T-helper 2 cell treated with Interferon-gamma antibody and Interleukin-4, amounts not matched to agents 100 ng/mL and 5 ng/mL, for 36 hours (primary cell): ENCODE data around the gene CALM1. TPM values are rescaled to one million over a fixed set of nuclear protein-coding genes. Genes with fewer than 3 reads are reported as not detected.

Experiments
- intact Hi-C: fragments of 100-400 bp; cut with micrococcal nuclease; formaldehyde crosslinking; loops from one replicate; pipeline ENCODE4 v1.15.1; 2023
- total RNA-seq: library from RNA; stranded (reverse); gene quantifications from 2 replicates; pipeline ENCODE4 v1.2.3, GENCODE V29; 2022

Gene CALM1
- total RNA-seq, 1 donor from 2014 or later, result 812 TPM

GRCh38 chr14:90383126-90383730 is 13.6 kb upstream of the CALM1 start:
- intact Hi-C loops, result loop anchor here (1.0 to 10.0 kb wide), 10 partner anchors 14 to 862 kb away; partner anchors contain the start of genes CALM1, GPR68, NRDE2 and PSMC1

DNA sequence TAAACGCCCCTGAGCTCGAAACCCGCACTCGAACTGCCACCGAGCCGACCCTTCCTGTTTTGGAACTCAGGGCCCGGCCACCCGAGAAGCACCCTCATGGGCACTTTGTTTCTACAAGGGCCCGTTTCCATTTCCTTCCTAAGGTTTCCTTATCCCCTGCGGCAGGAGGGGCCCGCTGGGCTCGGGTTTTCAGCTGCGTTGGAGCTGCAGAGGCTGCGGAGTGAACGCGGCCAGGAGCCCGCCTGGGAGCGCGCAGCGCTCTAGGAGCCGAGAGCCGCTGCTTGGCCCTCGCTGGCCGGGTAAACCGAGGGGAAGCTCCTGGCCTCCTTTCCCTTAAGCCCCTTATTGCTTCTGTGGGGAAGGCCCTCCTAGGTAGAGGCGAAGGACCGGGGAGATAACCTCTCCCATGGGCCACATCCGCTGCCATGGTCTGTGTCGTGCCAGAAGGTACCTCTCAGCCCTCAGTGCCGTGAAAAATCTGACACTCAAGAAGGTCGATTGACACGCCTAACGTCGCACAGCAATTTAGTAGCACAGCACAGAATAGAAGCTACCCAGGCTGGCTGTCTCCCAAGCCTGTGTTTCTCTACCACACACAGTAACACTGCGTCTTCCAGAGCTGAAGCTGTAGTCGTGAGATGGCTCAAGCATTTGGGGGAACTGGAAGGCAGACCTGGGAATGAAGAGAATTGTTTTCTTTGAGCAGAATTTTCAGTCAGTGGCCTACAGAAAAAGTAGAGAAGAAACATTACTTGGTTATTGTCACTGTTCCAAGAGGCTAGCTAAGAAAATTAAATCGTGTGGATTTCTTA is 12.9 kb upstream of the CALM1 start:
- intact Hi-C loops, result loop anchor here (1.0 to 10.0 kb wide), 10 partner anchors 13 to 861 kb away; partner anchors contain the start of genes CALM1, GPR68, NRDE2 and PSMC1

GRCh38 chr14:90384543-90384911 is 12.3 kb upstream of the CALM1 start:
- intact Hi-C loops, result loop anchor here (5.0 to 10.0 kb wide), 6 partner anchors 373 to 762 kb away; partner anchors contain the start of genes RPS6KA5 and TDP1

- intact Hi-C loops, result loop anchor here (10.0 kb wide), 1 partner anchor 438 kb away; no protein-coding TSS in a partner anchor
Measured at GRCh38 chr14:90386321-90386720, 10.5 kb upstream of the CALM1 start.

GRCh38 chr14:90387206-90387760 is 9.5 kb upstream of the CALM1 start:
- intact Hi-C loops, result loop anchor here (10.0 kb wide), 1 partner anchor 438 kb away; no protein-coding TSS in a partner anchor

- intact Hi-C loops, result loop anchor here (10.0 kb wide), 1 partner anchor 436 kb away; no protein-coding TSS in a partner anchor
Measured at GRCh38 chr14:90388437-90388836, 8.4 kb upstream of the CALM1 start.

DNA sequence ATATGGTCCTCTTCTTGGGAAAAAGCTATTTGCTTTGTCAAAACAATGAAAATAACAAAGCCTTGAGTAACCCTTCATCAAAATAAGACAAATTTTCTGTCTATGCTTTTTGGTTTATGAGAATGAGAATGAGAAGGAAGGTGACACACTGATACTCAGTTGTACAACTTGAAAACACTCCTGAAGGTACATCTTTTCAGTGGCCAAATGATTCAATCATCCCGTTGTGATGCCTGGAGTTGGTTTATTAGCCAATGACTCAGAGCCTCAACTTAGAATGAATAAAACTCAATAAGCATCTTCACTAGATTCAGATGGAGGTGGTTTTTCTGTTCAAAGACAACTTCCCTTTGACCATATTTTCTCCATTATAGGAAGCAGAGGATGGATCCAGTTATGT is 7.8 kb upstream of the CALM1 start:
- intact Hi-C loops, result loop anchor here (10.0 kb wide), 1 partner anchor 436 kb away; no protein-coding TSS in a partner anchor

DNA sequence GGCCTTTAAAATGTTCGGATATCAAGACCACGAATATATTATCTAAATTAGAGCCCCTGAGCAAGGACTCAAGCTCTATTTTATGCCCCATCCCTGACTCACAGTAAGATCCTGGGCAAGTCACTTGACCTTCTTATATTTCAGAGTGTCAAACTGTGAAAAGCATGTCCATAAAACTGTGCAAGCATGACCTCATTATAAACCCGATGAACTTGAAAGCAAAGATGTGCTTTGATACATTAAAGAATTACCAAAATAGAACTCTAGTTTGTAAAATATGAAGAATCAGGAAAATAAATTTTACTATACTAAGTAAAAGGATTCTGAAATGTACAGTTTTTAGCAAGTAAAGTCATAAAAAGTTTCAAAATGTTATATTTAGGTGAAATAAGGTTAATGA is 2.9 kb upstream of the CALM1 start:
- intact Hi-C loops, result no loop called here

GRCh38 chr14:90394782-90395181 is 2.0 kb upstream of the CALM1 start:
- intact Hi-C loops, result loop anchor here (5.0 kb wide), 4 partner anchors 332 to 1713 kb away; partner anchors contain the start of genes ATXN3, KCNK13 and PPP4R3A

GRCh38 chr14:90397425-90398314 is 841 bp downstream of the CALM1 start:
- intact Hi-C loops, result loop anchor here (1.0 to 5.0 kb wide), 9 partner anchors 14 to 1710 kb away; partner anchors contain the start of genes ATXN3, KCNK13, PPP4R3A and PSMC1

DNA sequence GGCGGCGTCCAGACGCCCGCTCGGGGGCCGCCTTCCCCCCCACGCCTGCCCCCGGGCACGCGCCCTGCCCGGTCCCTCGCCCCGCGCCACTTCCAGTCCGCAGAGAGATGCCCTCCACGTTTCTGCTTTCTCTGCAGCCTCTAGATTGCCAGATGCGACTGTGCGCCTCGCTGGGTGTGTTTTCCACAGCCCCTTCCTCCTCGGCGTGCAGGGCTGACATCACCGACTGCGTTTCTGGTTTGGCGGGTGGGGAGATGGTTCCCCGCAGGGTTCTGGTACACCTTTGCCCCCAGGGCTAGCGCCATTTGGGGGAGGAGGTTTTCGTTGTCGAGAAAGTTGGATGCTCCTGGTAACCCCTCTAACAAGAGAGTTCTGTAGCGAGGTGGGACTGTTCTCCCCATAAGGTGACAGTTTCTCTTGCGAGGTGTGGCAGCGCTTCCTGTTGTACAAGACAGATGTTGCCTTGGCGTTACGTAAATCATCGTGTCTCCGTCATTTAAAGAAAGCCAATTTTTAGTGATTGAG is 1.5 kb downstream of the CALM1 start:
- intact Hi-C loops, result loop anchor here (2.0 to 5.0 kb wide), 7 partner anchors 142 to 1709 kb away; partner anchors contain the start of genes ATXN3, KCNK13, PPP4R3A and PSMC1

GRCh38 chr14:90398841-90399540 is 2.2 kb downstream of the CALM1 start:
- intact Hi-C loops, result loop anchor here (1.0 to 5.0 kb wide), 9 partner anchors 68 to 1708 kb away; partner anchors contain the start of genes ATXN3, KCNK13, NRDE2 and PPP4R3A

GRCh38 chr14:90399541-90400444 is 3.0 kb downstream of the CALM1 start:
- intact Hi-C loops, result loop anchor here (1.0 to 5.0 kb wide), 9 partner anchors 68 to 1708 kb away; partner anchors contain the start of genes ATXN3, KCNK13, NRDE2 and PPP4R3A

DNA sequence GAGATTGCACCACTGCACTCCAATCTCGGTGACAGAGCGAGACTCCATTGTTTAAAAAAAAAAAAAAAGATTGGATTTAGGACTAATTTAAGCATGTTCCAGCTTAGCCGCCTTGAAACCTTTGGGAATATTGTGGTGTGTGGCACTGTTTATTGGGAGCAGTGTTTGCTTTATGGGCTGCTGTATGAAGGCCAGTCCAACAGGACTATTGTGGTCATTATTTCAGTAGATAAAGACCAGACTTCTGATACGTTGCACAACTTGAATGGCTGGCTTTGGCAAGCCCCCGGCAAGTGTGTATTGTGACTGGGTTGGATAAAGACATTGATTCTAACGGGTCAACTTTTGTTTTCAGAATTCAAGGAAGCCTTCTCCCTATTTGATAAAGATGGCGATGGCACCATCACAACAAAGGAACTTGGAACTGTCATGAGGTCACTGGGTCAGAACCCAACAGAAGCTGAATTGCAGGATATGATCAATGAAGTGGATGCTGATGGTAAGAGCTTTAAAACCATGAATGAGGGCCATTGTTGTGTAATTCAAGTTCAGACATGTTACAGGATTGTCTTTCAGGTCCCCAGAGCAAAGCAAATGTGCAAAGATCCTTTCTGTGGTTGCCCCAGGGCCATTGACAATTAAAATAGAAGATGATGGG is 4.2 kb downstream of the CALM1 start:
- intact Hi-C loops, result no loop called here

GRCh38 chr14:90402016-90402415 is 5.2 kb downstream of the CALM1 start:
- intact Hi-C loops, result no loop called here

- intact Hi-C loops, result no loop called here
Measured at GRCh38 chr14:90403065-90403464, 6.2 kb downstream of the CALM1 start.

GRCh38 chr14:90405101-90405500 is 8.3 kb downstream of the CALM1 start:
- intact Hi-C loops, result no loop called here

- intact Hi-C loops, result no loop called here
Measured at GRCh38 chr14:90405755-90406154, 8.9 kb downstream of the CALM1 start.
